UCSD-AML1 (cell line): Measurements from ENCODE around the gene SPIB.
"Not testable (repeated sequence)": the region's sequence is repeated elsewhere in the genome, so short reads cannot be mapped to it uniquely, and the experiment has no call there.

Experiments
- DNase-seq: peaks from one replicate; lab custom pipeline; 2025; ENCODE audit not compliant: unreplicated experiment; lab: John Stamatoyannopoulos, UW

SPIB gene

DNA sequence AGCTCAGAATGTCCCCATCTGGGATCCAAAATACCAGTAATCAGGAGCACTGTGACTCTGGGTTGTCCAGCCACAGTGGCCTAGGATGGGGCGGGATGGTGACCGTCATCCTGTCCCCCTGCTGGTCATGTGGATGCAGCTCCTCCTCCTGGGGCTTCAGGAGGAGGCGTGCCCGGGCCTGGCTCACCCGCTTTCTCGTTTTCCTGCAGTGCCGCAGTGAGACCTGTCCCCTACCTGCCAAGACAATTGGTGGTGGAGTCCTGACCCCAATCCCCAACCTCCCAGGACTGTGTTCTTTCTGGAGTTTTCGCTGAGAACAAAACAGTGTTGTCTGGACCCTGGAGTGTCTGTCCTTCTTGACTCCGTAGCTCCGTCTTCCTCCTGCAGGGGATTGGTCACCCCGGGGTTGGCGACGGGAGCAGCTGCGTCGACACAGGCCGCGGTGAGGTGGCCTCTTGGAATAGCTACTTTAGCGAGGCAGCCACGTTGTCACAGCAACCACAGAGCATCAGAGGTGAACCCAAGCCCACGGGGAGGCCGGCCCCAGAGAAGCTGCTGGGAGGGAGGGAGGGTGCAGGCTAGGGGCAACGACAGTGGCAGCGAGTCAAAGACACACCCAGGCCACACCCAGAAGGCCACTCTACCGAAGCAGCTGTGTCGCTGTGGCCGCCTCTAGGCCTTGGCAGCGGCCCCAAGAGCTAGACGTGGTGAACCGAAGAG, 47.4 kb downstream of the SPIB start:
- DNase-seq: no peak

DNA sequence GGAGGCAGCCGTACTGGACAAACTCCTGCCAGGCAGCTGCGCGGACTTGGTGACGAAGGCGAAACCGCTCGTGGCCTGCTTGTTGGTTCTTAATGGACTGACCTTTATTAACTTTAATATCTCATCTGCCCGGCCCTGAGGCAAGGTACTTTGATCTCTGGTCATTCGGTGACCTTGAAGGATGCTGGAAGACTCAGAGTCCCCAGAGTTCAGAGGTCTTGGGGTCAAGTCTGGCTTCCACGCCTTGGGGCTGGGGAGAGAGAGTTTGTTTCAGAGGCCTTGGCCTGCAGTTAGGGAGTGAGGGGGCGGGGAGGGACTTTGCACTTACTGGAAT, 47.9 kb downstream of the SPIB start:
- DNase-seq: no peak

DNA sequence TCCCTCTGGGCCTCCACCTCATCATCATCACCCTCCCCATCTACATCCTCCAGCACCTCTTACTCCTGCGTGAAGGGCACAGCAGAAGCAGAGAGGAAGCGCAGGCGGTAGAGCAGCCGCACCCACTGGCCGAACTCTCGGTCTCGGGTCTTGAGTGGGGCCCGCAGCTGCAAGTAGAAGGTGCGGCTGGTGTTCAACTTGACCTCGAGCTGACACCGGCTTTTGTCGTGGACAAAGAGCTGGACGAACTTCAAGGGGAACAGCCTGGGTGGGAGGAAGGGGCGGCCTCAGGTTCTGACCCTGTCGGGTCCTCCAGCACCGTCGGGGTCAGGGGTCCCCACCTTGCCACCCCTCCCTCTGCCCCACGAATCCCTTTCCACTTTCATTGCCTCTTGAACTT, 48.8 kb downstream of the SPIB start:
- no peak for DNase-seq

DNA sequence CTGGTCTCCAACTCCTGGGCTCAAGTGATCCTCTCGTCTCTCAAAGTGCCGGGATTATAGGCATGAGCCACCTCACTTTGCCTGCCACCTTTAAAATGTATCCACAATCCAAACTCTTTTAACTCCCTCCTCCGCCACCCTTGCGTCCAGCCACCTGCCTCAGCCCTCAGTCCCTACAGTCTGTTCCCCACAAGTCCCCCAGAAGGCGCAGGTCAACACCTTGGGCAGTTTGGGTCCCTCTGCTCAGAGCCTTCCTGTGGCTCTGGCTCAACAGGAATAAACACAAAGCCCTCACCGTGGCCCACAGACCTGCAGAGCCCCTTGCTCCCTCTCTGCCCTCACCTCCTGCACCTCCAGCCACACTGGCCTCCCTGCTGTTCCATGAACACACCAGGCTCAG, 50.1 kb downstream of the SPIB start:
- DNase-seq: no peak

DNA sequence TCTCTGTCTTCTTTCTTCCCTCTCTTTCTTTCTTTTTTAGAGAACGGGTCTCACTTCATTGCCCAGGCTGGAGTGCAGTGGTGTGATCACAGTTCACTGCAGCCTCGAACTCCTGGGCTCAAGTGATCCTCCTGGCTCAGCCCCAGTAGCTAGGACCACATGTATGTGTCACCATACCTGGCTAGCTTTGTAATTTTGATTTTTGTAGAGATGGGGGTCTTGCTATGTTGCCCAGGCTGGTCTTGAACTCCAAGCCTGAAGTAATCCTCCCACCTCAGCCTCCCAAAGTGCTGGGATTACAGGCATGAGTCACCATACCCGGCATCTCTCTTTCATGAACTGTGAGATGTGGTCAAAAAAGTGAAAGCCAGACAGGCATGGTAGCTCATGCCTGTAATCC, 54.6 kb downstream of the SPIB start:
- DNase-seq: not testable (repeated sequence)

DNA sequence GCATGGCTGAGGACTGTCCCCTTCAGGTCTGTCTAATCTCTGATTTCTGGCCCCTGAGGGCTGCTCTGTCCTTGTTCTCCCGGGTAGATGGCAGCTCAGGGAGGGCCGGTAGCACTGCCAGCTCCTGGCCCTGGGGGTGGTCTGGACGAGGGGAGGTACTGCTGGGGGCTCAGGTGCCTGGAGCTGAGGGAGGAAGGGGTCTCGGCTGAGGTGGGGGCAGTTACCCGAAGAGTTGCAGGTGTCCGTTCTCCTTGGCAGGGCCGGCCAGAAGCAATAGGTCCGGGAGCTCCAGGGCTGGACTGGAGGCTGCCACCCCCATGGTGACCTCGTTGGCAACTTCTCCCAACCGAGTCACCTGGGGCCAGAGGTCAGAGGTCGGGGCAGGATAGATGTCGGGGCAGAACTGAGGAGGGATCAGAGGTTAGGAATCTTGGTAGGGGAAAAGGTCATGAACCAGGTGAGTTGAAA, 56.4 kb downstream of the SPIB start:
- DNase-seq: no peak

DNA sequence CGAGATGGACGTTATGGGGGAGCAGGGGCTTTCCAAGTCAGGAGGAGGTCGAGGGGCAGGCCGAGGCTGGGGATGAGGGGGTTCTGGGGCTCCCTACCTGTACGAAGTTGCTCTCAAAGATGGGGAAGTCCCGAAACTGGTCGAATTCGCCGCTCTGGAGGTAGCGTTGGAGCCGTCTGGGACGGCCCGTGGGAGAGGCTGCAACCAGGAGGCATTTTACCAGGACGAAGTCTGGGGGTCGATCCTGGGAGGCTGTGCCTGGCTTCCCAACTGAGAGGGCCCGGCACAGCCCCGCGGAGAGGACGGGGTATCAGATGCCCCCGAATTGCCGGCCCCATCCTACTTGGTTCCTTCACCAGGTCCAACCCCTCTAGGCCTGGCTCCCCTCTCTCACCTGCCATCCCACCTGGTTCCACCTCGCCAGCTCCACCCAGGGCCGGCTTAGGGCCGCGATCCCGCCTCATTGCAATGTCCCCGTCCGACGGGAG, 57.0 kb downstream of the SPIB start:
- DNase-seq: no peak

DNA sequence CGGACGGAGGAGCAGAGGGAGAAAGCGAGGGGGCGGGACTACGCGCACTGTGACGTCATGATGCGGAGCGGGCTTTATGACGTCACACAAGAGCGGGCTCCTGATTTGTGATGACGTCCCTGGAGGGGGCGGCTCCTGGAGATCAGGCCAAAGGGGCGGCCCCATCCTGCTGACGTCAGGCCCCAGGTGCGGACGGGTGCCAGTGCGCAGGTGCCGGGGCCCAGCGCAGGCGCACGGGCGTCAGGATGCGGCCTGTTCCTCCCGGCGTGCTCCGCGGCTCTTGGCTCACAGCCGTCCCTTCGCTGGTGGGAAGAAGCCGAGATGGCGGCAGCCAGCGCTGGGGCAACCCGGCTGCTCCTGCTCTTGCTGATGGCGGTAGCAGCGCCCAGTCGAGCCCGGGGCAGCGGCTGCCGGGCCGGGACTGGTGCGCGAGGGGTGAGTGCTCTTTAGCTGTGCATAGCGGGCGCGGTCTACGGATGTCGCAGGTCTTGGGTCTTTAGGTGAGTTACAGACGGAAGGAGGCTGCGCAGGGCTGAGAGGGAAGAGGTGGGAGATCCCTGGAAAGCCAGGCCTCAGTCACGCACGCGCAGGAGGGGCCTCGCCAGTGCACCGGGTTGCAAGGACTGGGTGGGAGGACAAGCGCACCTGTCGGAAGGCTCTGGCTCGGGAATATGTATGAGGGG, 57.6 kb downstream of the SPIB start, which contains the start of the genes EMC10 and GARIN5A:
Gene EMC10 (plus strand): TSS at position 284 of the 683 bp plus-strand sequence. CDS start 38 bp downstream, at position 322.
Gene GARIN5A (minus strand): TSS at position 625 of the 683 bp plus-strand sequence. CDS start 460 bp downstream, at position 165.
- peak; percentile 84 for DNase-seq

DNA sequence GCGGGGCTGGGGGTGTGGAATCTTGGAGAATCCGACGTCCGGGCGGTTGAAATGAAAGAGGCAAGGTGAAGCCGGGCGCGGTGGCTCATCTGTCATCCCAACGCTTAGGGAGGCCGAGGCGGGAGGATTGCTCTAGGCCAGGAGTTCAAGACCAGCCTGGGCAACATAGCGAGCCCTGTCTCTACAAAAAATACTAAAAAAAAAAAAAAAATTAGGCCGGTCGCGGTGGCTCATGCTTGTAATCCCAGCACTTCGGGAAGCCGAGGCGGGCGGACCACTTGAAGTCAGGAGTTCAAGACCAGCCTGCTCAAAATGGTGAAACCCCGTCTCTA, 58.1 kb downstream of the SPIB start:
- DNase-seq: no peak

DNA sequence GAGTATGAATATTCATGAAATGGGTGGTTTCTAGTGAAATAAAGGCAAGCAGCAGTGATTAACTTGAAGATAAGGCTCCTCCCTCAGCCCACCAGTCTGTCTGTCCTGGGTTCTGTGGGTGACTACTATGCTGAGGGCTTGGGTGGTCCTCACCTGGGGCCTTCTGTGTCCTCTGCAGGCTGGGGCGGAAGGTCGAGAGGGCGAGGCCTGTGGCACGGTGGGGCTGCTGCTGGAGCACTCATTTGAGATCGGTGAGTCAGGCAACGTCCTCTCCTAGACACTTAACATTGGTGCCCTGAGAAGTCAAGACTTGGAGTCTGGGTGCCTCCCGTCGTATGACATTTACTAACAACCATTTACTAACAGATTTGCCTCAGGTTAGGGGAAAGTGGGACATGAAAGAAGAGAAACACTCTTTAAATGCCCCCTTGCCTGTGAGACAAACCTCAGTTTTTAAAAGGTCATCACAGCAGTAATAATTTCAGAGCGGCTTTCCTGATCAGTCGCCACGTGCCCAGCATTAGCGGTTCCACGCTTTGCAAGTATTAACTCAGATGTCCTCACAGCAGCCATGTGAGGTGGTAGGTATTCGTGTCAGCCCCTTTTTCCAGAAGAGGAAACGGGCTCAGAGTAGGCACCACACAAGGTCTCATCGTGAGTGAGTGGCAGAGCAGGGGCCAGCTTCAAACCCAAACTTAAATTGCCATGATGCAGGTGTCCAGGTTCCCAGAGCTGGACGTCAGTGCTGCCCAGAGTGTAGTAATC, 59.2 kb downstream of the SPIB start:
- DNase-seq: no peak

DNA sequence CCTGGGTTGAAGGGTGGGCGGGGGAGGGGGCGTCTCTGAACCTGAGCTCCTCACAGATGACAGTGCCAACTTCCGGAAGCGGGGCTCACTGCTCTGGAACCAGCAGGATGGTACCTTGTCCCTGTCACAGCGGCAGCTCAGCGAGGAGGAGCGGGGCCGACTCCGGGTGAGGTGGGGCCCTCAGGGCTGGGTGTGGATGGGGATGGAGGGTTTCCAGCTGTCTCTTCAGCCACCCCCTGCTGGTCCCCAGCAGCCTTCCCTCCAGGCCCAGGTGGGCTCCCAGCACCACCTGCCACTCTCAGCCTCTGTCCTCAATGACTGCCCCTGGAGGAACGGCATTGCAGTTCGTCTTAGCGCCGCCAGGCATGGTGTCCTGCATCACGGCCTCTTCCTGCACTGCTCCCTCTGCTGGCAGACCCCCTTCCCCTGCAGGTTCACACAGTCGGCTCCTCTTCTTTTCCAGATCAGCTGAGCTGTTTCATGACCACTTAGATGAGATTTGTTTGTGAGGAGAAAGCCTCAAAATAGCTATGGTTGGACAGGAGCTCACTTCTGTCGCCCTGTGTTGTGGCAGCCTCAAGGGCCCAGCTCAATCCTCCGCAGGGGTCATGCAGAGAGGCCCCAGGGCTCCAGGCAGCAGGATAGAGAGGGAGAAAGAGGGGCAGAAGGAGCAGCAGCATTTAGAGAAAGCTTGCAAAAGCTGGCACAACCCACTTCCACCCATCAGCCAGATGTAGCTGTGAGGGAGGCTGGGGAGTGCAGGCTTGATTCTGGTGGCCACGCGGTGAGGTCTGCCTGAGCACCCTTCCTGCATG, 60.4 kb downstream of the SPIB start:
- DNase-seq: peak; percentile 44

DNA sequence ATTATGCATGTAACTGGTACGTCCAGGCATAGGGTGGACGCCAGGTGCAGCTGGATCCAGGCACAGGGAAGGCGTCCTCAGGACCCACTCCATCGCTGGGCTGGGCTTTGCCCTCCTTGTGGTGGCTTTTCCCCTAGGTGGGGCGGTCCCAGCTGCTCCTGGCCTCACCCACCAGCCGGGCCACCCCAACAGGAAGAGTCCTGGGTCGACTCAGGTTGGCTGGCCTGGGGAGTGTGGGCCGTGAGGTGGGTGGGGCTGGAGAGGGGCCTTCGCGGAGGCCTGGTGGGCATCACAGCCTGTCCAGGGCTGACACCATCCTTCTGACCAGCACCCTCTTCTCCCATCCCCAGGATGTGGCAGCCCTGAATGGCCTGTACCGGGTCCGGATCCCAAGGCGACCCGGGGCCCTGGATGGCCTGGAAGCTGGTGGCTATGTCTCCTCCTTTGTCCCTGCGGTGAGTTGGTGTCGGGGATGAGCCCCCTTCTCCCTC, 61.1 kb downstream of the SPIB start:
- no peak for DNase-seq

DNA sequence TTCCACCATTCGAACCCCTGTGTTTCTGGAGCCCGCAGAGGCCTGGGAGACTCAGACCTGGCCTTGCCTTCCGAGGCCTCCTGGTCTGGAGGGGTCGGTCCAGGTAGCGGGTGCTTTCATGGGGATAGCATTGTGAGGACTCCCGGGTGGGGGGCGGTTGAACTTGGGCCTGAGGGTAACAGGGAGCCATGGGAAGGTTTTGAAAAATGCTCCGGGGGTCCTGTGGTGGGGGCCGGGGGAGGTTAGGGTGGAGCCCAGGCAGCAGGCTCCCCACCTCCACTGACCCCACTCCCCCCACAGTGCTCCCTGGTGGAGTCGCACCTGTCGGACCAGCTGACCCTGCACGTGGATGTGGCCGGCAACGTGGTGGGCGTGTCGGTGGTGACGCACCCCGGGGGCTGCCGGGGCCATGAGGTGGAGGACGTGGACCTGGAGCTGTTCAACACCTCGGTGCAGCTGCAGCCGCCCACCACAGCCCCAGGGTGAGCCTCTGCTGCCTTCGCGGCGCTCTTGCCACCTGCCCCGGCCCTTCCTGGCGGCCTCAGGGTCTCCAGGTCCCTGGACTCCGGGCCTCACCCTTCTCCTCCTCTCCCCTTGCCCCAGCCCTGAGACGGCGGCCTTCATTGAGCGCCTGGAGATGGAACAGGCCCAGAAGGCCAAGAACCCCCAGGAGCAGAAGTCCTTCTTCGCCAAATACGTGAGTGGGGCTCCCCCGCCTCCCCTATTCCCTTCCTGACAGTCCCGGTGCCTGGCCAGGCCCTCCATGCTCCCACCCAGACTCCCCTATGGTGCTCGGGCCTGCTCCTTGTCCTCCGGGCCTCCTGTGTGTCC, 61.8 kb downstream of the SPIB start:
- DNase-seq: no peak
